NCI-H1436 (cell line): ENCODE data around the gene THSD4.
"Not testable (repeated sequence)": the region's sequence is repeated elsewhere in the genome, so short reads cannot be mapped to it uniquely, and the experiment has no call there.

ENCODE experiments used
- DNase-seq: peaks from one replicate; lab custom pipeline; 2025; lab: John Stamatoyannopoulos, UW

The THSD4 gene

DNA sequence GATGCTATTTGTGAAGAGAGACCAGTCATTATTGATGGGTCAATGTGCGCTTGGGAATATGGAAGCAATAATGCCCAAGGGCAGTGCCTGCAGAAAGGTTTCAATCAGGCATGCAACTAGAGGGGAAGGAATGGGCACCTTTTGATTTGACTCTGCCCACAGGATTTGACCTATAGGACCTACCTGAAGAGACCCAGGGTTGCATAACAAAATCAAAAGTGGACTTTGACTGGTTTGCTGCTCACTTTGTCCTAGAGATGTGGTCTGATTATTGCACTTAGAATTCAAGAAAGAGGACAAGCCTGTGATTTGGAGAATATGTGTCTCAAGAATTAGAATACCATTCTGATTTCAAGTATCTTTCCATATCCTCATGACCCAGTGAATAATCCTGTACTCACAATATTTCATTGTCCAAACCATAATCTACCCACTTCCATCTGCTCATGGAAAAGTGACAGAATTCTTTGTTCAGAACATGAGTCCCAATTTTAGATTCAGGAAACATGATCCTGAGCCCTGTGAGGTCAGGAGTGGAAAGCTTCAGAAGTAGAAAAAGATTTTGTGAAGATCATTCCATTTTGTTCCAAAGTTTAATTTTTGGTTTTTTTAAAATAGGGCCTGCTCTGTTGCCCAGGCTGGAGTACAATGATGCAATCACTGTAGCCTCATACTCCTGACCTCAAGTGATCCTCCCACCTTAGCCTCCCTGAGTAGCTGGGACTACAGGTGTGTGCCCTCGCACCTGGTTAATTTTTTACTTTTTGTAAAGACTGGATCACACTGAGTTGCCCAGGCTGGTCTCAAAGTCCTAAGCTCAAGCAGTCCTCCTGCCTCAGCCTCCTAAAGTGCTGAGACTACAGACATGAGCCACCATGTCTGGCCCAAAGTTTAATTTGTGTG is 543.8 kb downstream of the THSD4 start:
- no peak for DNase-seq

DNA sequence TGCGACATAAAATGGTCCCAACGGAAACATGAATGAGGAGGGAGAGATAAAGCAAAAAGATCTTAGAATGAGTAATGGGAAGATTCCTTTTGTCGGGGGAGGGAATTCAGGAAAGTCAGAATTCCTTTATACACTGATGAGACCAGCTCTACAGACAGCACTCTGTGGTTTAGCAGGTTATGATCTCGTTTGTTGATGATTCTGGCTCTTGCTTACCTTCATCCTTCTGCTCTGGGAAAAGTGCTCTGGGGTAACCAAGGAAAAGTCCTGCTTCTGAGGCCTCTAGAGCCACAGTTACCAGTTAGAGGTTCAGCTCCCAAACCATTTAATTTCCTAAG is 544.4 kb downstream of the THSD4 start:
- DNase-seq, result no peak

DNA sequence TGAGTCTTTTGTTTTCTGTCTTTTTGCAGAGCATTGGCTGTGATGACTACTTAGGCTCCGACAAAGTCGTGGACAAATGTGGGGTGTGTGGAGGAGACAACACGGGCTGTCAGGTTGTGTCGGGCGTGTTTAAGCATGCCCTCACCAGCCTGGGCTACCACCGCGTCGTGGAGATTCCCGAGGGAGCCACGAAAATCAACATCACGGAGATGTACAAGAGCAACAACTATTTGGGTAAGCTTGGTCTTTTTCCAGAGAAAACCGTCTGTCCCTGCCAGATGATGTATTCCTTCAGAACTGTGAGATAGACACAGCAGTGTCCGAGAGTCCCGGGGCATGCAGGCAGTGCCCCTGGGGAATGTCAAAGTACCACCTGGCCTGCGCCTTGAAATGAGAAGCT is 545.2 kb downstream of the THSD4 start:
- no peak for DNase-seq

DNA sequence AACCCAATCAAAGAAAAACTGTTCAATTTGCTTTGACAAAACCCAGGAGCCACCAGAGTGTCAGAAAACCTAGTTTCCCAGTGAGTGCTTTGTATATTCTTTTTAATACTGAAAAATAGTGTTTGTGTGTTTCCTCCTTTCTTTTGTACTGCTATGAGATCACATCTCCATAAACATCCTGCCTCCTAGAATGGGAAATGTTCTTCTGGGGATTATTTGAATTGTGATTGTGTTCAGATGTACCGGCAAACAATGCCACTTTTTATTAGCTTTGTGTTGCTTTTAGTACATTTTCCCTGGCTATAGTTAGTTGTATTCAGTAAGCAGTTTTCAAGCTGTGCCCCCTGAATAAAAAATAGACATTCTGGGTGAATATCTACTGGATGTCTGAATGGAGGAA is 547.0 kb downstream of the THSD4 start:
- DNase-seq, result no peak

DNA sequence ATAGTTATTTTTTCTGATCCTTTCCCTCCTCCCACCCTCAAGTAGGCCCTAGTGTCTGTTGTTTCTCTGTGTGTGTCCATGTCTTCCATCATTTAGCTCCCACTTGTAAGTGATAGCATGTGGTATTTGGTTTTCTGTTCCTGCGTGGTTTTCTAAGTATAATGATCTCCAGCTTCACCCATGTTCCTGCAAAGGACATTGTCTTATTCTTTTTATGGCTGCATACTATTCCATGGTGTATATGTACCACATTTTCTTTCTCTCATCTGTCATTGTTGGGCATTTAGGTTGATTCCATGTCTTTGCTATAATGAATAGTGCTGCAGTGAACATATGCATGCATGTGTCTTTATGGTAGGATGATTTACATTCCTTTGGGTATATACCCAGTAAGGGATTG is 549.4 kb downstream of the THSD4 start:
- DNase-seq, result no peak

DNA sequence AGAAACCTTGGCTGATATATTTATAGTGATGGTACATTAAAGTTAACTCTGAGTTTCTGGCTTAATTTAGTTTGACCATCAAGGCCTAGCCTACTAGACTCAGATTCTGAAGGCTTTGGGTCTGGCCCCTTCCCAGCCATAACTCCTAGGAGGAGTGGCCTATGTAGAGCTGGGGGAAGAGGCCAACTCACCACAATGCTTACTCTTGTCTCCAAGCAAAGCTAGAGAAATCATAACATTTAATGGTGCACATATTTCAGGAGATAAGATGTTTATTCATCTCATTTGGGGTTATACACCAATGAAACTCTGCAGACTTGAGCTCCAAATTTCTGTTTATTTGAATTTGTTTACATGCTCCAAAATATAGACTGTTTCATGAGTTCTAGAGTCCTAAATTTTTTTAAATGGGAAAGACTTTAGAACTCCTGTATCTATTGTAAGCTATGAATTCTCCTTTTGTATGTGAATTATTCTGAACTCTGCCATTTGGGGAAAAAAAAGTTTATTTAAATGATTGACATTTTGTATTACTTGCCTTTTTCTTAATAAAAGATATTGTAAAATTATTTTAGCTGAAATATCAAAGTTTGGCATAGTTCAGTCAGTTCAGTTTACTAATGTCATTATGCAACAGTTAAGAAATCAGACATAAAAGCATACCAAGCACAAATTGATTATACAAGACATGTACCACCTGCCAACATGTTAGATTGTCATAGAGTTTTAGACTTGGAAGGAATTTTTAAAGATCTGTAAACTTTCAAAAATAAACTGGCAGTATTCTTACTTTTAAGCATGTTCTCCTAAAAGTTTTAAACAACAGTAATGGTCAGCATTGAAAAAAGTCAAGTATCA is 551.7 kb downstream of the THSD4 start:
- DNase-seq, result no peak

DNA sequence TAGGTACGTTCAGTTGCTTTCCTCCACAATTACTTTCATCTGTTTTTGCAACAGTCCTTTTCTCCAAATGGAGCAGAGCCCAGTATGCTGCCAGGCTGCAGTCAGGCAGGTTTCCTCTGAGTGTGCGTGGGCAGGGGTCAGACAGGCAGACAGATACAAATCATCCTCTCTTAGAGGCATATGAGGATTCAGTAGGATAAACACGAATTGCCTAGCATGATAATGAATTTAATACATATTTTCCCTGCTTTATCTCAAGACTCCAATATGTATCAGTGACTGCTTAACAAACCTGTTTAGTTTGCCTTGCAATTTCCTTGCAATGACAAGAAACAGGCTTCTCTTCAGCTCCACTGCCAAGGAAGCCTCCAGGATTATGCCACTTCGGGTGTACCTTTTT is 554.4 kb downstream of the THSD4 start:
- DNase-seq, result no peak

DNA sequence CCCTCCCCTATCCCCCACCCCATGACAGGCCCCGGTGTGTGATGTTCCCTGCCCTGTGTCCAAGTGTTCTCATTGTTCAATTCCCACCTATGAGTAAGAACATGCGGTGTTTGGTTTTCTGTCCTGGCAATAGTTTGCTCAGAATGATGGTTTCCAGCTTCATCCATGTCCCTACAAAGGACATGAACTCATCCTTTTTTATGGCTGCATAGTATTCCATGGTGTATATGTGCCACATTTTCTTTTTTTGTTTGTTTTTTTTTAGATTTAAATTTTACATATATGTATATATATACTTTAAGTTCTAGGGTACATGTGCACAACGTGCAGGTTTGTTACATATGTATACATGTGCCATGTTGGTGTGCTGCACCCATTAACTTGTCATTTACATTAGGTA is 555.0 kb downstream of the THSD4 start:
- not testable (repeated sequence) for DNase-seq

DNA sequence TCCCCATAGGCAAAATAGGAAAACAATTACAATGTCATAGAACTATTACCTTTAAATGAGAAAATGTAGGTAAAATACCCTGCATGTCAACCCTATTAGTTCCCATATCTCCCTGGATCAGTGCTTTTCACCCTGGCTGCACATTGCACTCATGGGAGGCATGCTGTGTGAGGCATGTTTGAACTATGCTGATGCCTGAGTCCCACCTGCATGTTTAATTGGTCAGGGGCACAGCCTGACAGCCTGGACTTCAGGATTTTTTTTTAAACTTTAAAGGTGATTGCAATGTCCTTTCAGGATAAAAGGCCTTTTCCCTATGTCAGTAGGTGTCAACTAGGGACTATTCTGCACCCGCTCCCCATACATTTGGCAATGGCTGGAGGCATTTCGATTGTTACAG is 559.1 kb downstream of the THSD4 start:
- DNase-seq, result no peak

DNA sequence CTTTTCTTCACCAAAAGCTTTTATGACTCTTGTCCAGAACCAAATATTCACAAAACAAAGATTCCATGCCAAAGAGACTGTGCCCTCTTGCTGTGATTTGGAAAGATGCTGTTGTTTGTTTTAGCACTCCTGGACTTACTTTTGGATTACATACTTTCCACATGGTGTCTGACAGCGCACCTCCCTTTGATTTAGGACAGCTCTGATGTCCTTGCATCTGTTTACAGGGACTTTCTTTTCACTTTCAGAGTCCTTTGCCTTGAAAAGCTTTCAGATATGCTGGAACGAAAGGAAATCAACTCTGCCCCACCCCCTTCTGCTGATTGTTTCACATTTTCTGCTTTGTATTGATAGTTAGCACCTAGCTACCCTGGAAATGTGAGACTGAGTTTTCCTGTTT is 562.1 kb downstream of the THSD4 start:
- no peak for DNase-seq

DNA sequence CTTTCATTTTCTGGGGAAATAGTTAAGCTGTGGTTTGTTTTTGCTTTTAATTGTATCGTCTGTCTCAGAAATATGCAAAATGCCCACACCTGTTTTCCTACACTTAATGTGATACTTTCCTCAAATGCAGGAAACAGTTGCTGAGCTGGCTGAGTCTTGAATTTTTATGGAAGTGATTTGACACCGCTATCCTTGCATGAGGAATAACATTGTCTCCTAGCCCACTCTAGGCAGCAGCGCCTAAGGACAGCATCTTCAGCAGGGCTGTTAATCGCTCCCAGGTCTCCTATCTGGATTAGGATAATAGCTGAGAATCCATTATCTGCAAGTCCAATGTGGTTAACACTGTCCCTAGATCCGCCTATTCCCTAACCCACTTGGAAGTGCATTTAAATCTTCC is 562.5 kb downstream of the THSD4 start:
- no peak for DNase-seq

DNA sequence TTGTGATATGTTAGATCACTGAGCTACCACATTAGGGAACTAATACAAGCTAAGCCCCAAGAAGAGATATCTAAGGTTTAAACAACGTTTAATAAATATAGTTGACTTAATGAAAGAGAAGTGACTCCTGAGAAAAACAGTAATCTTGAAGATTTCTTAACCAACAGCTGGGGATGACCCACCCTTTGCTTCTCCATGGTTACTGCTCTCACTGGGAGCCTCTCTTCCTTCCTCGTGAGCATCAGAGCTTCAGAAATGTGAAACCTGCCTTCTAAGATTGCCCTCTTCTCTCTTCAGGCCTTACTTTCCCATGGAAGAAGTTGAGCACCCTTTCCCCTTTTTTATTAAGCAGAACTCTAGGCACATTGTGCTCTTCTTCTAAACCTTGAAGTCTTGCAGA is 562.9 kb downstream of the THSD4 start:
- DNase-seq, result no peak

DNA sequence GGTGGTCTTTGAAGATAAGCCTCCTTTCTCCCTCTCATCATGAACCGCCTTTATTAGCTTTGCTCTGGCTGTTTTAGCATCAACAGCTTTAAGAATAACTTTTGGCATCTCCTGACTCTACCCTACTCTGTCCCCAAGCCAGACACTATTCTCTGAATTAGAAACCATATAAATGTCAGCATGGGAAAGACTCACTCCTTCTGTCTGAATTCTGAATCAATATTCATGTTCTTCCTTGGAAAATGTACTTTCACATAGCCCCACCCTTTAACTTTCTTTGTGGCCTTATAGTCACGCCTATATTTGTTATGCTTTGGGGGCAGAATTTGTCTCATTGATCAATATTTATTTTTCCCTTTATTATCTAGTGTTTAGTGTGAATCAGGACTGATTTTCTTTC is 563.3 kb downstream of the THSD4 start:
- DNase-seq, result no peak

DNA sequence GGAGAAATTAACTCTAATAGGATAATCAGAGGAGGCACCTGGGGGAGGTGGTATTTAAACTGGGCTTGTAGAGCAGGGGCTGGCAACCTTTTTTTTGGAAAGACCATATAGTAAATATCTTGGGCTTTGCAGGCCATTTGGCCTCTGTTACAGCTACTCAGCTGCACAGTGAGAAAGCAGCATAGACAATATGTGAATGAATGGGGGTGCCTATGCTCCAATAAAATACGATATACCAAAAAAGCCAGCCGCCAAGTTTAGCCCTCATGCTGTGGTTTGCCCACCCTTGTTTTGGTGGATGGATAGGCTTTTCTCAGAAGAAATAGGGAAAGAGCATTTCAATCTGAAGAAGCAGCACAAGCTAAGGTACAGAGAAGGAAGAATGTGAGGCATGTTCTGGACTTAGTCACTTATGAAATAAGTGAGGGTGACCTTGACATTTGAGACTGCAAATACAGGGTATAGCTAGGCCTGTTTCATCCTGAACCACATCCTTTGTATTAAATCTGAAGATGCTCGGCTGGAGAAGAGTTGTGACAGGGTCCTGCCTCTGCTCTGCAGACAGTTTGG is 564.0 kb downstream of the THSD4 start:
- DNase-seq, result no peak

DNA sequence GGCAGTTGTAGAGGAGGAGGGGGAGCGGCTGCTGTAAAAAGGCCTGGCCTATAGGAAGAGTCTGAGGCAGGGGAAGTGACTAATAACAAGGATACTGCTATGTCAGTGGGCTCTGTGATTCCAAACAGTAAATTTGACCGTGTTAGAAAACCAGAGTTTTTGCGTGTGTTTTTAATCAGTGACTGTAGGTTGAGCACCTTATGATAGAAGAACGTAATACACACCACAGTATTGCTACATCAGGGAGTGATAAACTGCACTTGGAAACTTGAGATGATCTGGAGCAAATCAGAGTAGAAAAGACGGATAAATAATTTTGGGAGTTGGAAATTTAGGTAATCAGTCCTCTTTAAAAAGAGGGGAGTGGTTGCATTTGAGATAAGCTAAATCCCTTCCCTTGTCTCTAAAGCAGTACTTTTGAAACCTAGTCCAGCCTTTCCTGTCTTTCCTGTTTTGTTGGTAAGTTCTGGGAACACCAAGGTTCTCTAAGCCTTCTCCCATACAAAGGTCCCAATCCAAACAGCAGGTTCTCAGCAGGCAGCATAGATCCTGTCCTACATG is 564.6 kb downstream of the THSD4 start:
- no peak for DNase-seq

DNA sequence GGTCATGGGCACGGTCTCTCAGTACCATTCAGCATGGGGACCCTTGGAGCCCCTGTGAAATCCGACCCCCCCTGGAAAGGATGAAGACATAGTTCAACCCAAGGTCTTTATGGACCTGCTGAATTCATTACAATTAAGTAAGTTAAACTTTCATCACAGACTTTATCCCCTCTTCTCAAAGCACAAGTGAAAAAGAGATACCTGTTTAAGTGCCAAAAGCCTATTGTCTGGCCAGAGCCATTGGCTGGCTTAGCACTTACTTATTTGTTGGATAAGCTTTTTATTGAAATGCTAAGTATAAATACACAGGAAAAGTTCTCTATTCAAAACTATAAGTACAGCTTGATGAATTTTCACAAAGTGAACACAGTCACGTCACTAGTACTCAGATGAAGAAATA is 566.7 kb downstream of the THSD4 start:
- DNase-seq, result no peak

DNA sequence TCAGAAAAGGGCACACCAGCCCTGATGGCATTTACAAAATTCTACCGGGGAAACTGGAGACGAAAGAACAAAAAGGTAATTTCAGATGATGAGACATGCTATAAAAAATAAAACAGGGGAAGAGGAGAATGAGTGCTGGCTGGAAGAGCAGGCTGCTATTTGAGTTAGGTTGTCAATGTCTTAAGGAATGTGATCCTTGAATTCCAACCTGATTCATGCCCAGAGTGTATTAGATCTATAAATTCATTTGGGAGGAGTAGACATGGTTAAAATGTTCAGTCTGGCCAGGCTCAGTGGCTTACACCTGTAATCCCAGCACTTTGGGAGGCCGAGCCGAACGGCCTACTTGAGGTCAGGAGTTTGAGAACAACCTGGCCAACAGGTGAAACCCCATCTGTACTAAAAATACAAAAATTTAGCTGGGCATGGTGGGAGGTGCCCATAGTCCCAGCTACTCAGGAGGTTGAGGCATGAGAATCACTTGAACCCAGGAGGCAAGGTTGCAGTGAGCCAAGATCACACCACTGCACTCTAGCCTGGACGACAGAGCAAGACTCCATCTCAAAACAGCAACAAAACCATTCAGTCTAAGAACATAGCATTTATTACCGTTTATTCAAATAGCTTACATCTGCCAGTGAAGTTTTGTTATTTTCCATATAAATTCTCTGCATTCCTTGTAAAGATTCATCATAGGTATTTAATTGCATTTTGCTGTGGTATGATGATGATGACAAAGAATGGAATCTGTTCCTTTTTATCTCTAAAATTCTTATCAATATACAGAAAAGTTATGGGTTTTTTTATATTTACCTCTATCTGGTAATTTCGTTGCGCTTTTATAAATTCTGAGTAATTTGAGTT is 568.4 kb downstream of the THSD4 start:
- DNase-seq, result no peak

DNA sequence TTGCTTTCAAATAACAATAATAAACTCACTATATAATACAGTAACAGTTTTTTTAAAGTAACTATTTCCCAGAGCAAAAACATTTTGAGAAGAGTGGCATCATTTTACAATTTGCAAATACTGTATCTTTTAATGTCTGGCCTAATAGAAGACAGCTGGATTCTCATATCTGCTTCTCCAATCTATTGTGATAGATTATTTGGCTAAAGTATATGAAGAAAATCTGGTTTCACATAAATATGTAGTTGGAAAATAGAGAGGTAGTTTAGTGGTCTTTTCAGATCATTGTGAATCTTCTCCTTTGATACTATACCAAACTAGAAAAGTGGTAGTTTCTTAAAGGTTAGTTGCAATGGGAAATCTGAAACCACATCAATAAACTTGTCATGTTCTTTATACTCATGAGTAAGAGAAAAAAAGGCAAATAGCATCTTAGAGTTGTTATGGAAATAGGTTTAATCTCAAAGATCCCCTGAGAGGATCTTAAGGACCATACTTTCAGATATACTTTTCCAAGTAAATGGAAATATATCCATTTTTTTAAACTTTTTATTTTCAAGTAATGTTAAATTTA is 570.2 kb downstream of the THSD4 start:
- no peak for DNase-seq

DNA sequence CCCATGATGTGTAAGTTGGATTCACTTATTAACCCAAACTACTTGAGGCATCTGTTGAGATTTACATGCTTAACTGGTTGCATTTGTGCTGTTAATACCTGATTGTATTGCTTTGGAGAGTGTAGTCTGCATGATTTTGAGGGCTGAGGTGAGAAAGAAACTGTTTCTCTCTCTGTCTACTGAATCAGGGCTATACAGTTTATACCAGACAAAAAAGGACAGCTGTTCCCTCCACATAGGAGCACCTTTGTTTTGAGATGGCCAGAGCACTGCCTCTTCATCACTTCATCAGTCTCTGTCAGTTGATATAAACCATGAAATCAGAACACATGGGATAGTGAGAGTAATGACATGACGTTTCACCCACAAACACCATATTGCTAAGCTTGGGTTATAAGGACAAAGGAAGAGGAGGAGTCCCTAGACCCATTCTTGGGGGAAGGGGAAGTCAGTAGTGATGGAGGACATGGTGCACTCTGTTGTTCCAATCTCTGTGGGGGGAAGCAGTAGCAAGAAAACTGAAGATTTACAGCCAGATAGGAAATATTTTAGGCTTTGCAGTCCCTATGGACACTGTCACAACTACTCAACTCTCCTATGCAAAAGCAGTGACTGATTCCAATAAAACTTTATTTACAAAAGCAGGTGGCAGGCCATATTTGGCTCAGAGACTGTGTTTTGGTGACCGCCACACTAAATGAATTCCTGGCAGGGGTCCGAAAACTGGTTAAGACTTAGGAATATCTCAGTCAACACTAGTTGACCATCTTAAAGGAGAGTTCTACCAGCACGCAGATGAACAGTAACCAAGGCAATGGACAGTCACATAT is 571.2 kb downstream of the THSD4 start:
- no peak for DNase-seq

DNA sequence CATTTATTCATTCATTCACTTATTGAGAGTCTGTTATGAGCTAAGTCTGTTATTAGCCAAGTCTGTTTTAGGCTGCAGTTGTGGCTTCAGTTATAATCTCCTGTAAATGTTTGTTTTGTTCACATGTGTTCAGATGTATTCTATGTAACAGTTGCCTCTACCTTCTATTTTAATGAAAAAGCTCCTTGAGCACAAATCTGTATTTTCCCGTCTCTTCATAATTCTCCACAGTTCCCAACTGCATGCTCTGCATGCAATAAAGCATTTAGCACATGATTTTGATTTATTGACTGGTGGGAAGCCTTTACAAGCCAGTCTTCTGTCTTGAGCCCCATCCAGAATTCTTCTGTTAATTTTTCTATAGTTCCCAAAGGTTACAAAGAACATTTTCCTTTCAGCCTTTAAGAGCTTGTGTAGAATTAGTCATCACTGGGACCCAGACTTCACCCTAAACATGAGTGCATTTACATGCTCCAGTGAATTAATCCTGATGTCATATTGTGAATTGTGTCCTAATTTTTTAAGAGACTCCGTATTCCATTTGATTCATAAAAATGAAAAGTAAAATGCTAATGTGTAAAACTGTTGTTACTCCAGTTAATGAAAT is 572.7 kb downstream of the THSD4 start:
- no peak for DNase-seq
